Thyroid gland (tissue), 4 donors: ENCODE results near the gene C1orf52.

Source experiments
- CTCF ChIP-seq, 6 experiments: fragments of 200-600 bp in 3 of 6; fragments of 450-650 bp in 3 of 6; sonication (generic) in 3 of 6; IDR thresholded peaks; one replicate each; pipeline ENCODE4 v1.5.1; 2016 to 2019; ENCODE audit warnings: antibody characterized with exemption in 6 of 6, mild to moderate bottlenecking in 2 of 6, inconsistent platforms in 1 of 6, moderate library complexity in 1 of 6
- POLR2A ChIP-seq, 2 donors: fragments of 450-650 bp; IDR thresholded peaks; one replicate each; pipeline ENCODE4 v1.6.1; 2017; ENCODE audit warnings: antibody characterized with exemption in 2 of 2, mild to moderate bottlenecking in 2 of 2, moderate library complexity in 1 of 2

DNA sequence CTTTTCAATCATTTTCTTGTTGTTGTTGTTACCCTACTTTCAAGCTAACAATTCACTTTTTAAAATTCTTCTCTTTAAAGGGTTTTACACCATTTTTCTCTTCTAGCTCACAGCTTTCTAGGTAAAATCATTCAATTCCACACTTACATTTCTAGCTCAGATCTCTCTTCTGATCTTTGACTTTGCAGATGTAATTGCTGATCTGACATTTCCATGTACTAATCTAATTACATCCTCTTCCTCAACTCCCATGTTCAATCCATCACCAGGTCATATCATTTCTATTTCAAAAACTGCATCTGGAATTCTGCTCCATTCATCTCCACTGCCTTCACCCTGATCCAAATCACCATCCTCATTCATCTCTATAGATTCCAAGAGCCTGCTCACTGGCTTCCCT, 13.9 kb upstream of the C1orf52 start:
- no peak for TF ChIP-seq CTCF (IDR thresholded peaks at IDR 0.05)
- TF ChIP-seq POLR2A (IDR thresholded peaks at IDR 0.05), result no peak
